Retinal pigment epithelial cell (primary cell): ENCODE results near the gene EVX2.

ENCODE experiments used
- DNase-seq: peaks from one replicate; pipeline ENCODE4 v3.0.0-alpha.2; 2010; ENCODE audit warnings: low read depth
- H3K4me3 ChIP-seq: 2 replicates; pipeline ENCODE4 v1.5.1; 2011; ENCODE audit warnings: mild to moderate bottlenecking, low read length, control low read depth, moderate library complexity
- CTCF ChIP-seq: conservative IDR thresholded peaks from 2 replicates; pipeline ENCODE4 v1.5.1; 2011; ENCODE audit warnings: low read depth, low read length, control low read depth, inconsistent platforms

EVX2 gene

GRCh38 chr2:176104316-176105077 lies 20.7 kb upstream of the EVX2 start:
- TF ChIP-seq CTCF = no peak
- no peak overlapping the region for H3K4me3 ChIP-seq
- DNase-seq = no peak

GRCh38 chr2:176103742-176104315 lies 20.1 kb upstream of the EVX2 start:
- H3K4me3 ChIP-seq = no peak overlapping the region
- DNase-seq = no peak
- TF ChIP-seq CTCF = no peak

GRCh38 chr2:176103194-176103593 lies 19.4 kb upstream of the EVX2 start:
- no peak overlapping the region for H3K4me3 ChIP-seq
- TF ChIP-seq CTCF = no peak
- DNase-seq = no peak

- no peak for TF ChIP-seq CTCF
- no peak for DNase-seq
- H3K4me3 ChIP-seq = no peak overlapping the region
Measured at GRCh38 chr2:176102309-176102866, 18.6 kb upstream of the EVX2 start.

- no peak overlapping the region for H3K4me3 ChIP-seq
- TF ChIP-seq CTCF = no peak
- DNase-seq = no peak
Measured at GRCh38 chr2:176101842-176102241, 18.1 kb upstream of the EVX2 start.

- DNase-seq = no peak
- H3K4me3 ChIP-seq = no peak overlapping the region
- no peak for TF ChIP-seq CTCF
Measured at GRCh38 chr2:176101216-176101830, 17.6 kb upstream of the EVX2 start.
